ENCODE measurements around the gene TNIP1. TPM values are rescaled to one million over a fixed set of nuclear protein-coding genes. Genes with fewer than 3 reads are reported as not detected.
A peak's percentile ranks its signal among the peaks of the same experiment; 100 is the strongest.

The TNIP1 gene
- total RNA-seq, 4 donors from 2014 or later, result 63.9 to 296 (median 223) TPM

DNA sequence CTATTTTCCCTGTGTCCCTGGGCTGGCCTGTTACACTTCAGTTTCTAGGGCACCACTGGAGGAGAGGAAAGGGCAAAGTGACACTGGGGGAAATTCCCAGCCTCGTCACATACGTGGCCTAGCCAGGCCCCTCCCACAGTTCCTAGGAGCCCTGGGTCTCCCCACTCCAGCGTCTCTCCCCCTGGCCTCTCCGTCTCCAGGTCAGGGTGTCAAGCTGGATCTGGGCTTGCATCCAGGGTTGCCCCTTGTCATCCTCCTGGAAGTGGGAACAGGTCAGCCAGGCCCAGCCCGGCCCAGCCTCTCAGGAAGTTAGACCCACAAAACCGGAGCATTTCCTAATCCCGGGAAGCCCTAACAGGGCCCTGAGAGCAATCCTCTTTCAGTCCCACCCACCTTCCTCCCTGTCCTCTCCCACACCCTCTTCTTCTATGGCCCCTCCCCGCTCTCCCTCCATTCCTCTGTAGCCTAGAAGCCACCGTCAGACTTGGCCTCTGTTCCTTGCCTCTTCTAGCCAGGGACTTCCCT is 4.7 kb upstream of the TNIP1 start:
- H3K36me3 ChIP-seq, result no peaks in the 10 kb centered on the region
- in situ Hi-C loops (cut with MboI; ENCODE audit: low pct_ligation_motif_present in 1 of 4, low pct_unique_long_range_greater_than_20kb in 1 of 4, low sequenced_read_pairs in 3 of 4) (no loop called here), intact Hi-C loops (cut with DNase I; ENCODE audit: low total_unique reads) (no loop called here)
- TF ChIP-seq POLR2AphosphoS5 (IDR thresholded peaks at IDR 0.05), result peak; percentile 21 to 60 (median 26)
- peak; percentile 33 for TF ChIP-seq POLR2A (IDR thresholded peaks at IDR 0.05)
- TF ChIP-seq EP300 (IDR thresholded peaks at IDR 0.05; ENCODE audit: low read depth), result no peak
- TF ChIP-seq, protein P1, sequence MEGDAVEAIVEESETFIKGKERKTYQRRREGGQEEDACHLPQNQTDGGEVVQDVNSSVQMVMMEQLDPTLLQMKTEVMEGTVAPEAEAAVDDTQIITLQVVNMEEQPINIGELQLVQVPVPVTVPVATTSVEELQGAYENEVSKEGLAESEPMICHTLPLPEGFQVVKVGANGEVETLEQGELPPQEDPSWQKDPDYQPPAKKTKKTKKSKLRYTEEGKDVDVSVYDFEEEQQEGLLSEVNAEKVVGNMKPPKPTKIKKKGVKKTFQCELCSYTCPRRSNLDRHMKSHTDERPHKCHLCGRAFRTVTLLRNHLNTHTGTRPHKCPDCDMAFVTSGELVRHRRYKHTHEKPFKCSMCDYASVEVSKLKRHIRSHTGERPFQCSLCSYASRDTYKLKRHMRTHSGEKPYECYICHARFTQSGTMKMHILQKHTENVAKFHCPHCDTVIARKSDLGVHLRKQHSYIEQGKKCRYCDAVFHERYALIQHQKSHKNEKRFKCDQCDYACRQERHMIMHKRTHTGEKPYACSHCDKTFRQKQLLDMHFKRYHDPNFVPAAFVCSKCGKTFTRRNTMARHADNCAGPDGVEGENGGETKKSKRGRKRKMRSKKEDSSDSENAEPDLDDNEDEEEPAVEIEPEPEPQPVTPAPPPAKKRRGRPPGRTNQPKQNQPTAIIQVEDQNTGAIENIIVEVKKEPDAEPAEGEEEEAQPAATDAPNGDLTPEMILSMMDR (IDR thresholded peaks at IDR 0.05), result no peak
- H3K27ac ChIP-seq, result peak overlapping the region; percentile 97 to 99 (median 98)
- H3K4me3 ChIP-seq, result peak overlapping the region in 1 of 4 donors; percentile 0
- 16 to 20% methylated on average over 3 to 9 of the region's 9 CpGs for WGBS, 2 donors (ENCODE audit: low coverage in 1 of 2)
- peaks cover 35 to 60% (median 52%) of the 10 kb centered on the region in 4 donors for H3K4me1 ChIP-seq
- peak; percentile 77 for DNase-seq
- no peaks in the 10 kb centered on the region for H3K9me3 ChIP-seq
- no peaks in the 10 kb centered on the region for H3K27me3 ChIP-seq

DNA sequence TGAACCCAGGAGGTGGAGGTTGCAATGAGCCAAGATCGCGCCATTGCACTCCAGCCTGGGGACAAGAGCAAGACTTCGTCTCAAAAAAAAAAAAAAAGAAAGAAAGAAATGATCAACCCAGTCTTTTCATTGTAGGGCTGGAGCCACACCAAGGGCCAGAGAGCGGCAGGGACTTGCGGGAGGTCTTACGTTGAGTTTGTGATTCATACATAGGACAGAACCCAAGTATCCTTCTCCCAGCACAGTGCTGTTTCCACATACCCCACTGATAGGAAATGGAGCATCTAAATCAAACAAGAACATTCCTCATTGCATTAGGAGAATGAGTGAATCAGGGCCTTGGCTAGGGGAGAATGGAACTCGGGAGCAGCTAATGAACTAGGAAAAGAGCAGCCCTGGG is 3.5 kb upstream of the TNIP1 start:
- no peaks in the 10 kb centered on the region for H3K36me3 ChIP-seq
- H3K27ac ChIP-seq, result peak overlapping the region; percentile 97 to 99 (median 98)
- no peaks in the 10 kb centered on the region for H3K9me3 ChIP-seq
- intact Hi-C loops (cut with DNase I; ENCODE audit: low total_unique reads), result no loop called here
- TF ChIP-seq POLR2AphosphoS5 (IDR thresholded peaks at IDR 0.05) (no peak), EP300 (IDR thresholded peaks at IDR 0.05; ENCODE audit: low read depth) (no peak), POLR2A (IDR thresholded peaks at IDR 0.05) (no peak)
- TF ChIP-seq, protein P1 (IDR thresholded peaks at IDR 0.05), result no peak
- DNase-seq, result no peak
- in situ Hi-C loops (cut with MboI; ENCODE audit: low pct_ligation_motif_present in 1 of 4, low pct_unique_long_range_greater_than_20kb in 1 of 4, low sequenced_read_pairs in 3 of 4), result no loop called here
- no peak overlapping the region for H3K4me3 ChIP-seq
- 89% methylated on average over 6 to 7 of the region's 7 CpGs for WGBS, 2 donors (ENCODE audit: low coverage in 1 of 2)
- H3K27me3 ChIP-seq, result no peaks in the 10 kb centered on the region
- peaks cover 42 to 67% (median 59%) of the 10 kb centered on the region in 4 donors for H3K4me1 ChIP-seq

DNA sequence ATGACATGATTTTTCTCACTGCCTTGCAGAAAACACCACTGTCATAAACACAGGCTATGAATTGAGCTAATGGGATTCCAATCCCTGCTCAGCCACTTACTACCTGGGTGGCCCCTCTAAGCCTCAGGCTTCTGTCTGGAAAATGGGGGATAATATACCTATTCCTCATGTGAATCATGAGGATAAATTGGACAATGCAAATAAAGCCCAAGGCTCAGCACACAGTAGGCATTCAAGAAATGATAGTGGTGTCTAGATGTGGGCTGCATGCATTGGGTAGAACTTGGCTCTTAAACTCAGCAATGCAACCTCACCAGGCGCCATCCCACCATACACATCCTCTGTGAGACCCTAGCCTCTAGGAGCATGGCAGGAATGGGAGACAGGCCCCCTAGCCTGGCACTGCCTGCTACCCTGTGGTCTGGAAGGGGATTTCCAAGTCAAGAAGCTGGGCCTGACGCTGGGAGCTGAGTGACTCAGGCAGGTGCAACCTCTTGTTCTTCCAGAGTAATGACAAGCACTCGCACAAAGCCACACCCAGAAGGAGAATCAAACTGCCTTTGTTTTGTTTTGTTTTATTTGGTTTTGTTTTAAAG is 2.3 kb upstream of the TNIP1 start:
- Histone ChIP-seq H3K4me1 (peaks cover 48 to 79% (median 69%) of the 10 kb centered on the region in 4 donors), H3K9me3 (no peaks in the 10 kb centered on the region), H3K27ac (peak overlapping the region; percentile 97 to 99 (median 98)), H3K36me3 (no peaks in the 10 kb centered on the region), H3K4me3 (no peak overlapping the region), H3K27me3 (no peaks in the 10 kb centered on the region)
- WGBS, 2 donors (ENCODE audit: low coverage in 1 of 2), result 22 to 39% methylated on average over 1 to 3 of the region's 3 CpGs
- DNase-seq, result peak; percentile 83
- intact Hi-C loops (cut with DNase I; ENCODE audit: low total_unique reads) (no loop called here), in situ Hi-C loops (cut with MboI; ENCODE audit: low pct_ligation_motif_present in 1 of 4, low pct_unique_long_range_greater_than_20kb in 1 of 4, low sequenced_read_pairs in 3 of 4) (no loop called here)
- peak in 2 of 3 donors; percentile 70 to 82 for TF ChIP-seq POLR2AphosphoS5 (IDR thresholded peaks at IDR 0.05)
- TF ChIP-seq, protein P1 (IDR thresholded peaks at IDR 0.05), result no peak
- peak; percentile 66 for TF ChIP-seq POLR2A (IDR thresholded peaks at IDR 0.05)
- peak; percentile 2 for TF ChIP-seq EP300 (IDR thresholded peaks at IDR 0.05; ENCODE audit: low read depth)

DNA sequence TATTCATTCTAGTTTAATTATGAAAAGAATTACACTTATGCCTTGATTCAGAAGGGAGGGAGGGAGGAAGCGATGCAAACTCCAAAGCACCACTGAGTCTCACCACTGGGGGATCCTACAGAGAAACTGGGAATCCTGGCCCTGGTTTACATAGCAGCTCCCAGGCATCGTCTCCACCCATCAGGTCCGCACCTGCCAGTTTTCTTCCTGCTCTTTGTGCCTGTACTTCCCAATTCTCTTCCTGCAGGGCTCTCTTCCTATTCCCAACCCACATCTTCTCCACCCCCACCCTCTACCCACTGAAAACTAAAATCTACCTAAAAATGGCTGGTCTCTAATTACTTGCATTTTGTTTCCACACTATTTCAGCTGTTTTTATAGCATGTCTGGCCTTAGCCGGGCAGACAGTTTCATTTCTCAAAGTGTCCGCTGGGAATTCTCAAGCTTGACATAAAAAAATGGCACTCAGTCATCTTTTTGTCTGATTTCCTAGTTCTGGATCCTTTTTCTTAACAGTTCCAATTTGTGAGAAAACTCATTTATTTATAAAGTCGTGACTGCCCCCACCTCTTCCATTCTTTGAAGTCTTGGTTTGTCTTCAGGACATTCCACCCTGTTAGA is 1.6 kb upstream of the TNIP1 start:
- peak overlapping the region in 1 of 4 donors; percentile 74 for H3K4me3 ChIP-seq
- in situ Hi-C loops (cut with MboI; ENCODE audit: low pct_ligation_motif_present in 1 of 4, low pct_unique_long_range_greater_than_20kb in 1 of 4, low sequenced_read_pairs in 3 of 4), result no loop called here
- H3K36me3 ChIP-seq, result no peaks in the 10 kb centered on the region
- DNase-seq, result peak; percentile 73
- WGBS, 2 donors (ENCODE audit: low coverage in 1 of 2), result 56 to 74% methylated on average over 4 to 6 of the region's 6 CpGs
- no peaks in the 10 kb centered on the region for H3K27me3 ChIP-seq
- peak overlapping the region; percentile 97 to 99 (median 98) for H3K27ac ChIP-seq
- intact Hi-C loops (cut with DNase I; ENCODE audit: low total_unique reads), result no loop called here
- H3K4me1 ChIP-seq, result peaks cover 51 to 85% (median 71%) of the 10 kb centered on the region in 4 donors
- no peak for TF ChIP-seq EP300 (IDR thresholded peaks at IDR 0.05; ENCODE audit: low read depth)
- peak in 2 of 3 donors; percentile 33 to 50 for TF ChIP-seq POLR2AphosphoS5 (IDR thresholded peaks at IDR 0.05)
- TF ChIP-seq POLR2A (IDR thresholded peaks at IDR 0.05), result peak; percentile 57
- TF ChIP-seq, protein P1 (IDR thresholded peaks at IDR 0.05), result peak; percentile 26 to 74 (median 38)
- no peaks in the 10 kb centered on the region for H3K9me3 ChIP-seq

Measured in transverse colon (tissue), 4 donors.